ENCODE results near the gene SOX5. TPM values are rescaled to one million over a fixed set of nuclear protein-coding genes. Genes with fewer than 3 reads are reported as not detected.

The SOX5 gene
- polyA plus RNA-seq, 1 of the 3 experiments (the other 2 are of a cell fraction), result 0.21 TPM

DNA sequence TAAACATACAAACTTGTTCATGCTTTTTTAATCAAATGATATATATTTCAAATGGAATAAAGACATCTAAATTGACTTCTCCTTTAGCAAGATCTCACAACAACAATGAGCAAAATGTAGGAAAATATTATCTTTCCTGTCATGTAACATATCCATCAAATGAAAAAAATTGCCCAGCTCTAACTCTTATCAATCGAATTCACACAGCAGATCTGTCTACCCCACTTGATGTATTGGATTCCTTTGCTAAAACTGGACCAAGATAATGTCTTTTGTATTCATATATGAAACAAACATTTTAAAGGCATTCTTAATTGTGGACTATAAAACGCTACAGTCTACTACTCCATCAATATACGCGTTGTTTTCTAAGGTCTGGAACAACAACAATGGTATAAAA is 218.0 kb downstream of the SOX5 start:
- no peaks in the 10 kb centered on the region for H3K4me1 ChIP-seq (ENCODE audit: control insufficient read depth in 1 of 2, insufficient read depth in 2 of 2, low read depth in 1 of 2, low read length in 1 of 2)
- H3K4me3 ChIP-seq (ENCODE audit: low read depth in 2 of 2, low read length in 1 of 2), result no peak overlapping the region
- no peaks in the 10 kb centered on the region for H3K79me2 ChIP-seq (ENCODE audit: insufficient read depth)
- no peaks in the 10 kb centered on the region for H3K27me3 ChIP-seq (ENCODE audit: insufficient read depth)
- no peak for DNase-seq
- H3K9me3 ChIP-seq, result no peaks in the 10 kb centered on the region
- no peaks in the 10 kb centered on the region for H3F3A ChIP-seq (replicated peaks; ENCODE audit: insufficient read depth)
- H3K27ac ChIP-seq (ENCODE audit: low read depth in 2 of 2, low read length in 1 of 2), result no peak overlapping the region
- H3K4me2 ChIP-seq, result no peak overlapping the region
- H3K9me2 ChIP-seq, result no peaks in the 10 kb centered on the region
- TF ChIP-seq POLR2AphosphoS5 (IDR thresholded peaks at IDR 0.05; ENCODE audit: low read depth, low read length) (no peak), TCF12 (IDR thresholded peaks at IDR 0.05) (no peak), CHD2 (IDR thresholded peaks at IDR 0.05; ENCODE audit: low read length, partially characterized antibody) (no peak), TEAD4 (IDR thresholded peaks at IDR 0.05; ENCODE audit: borderline replicate concordance, insufficient read depth) (no peak), GABPA (IDR thresholded peaks at IDR 0.05; ENCODE audit: low read depth) (no peak), FOXM1 (IDR thresholded peaks at IDR 0.05; ENCODE audit: low read depth) (no peak), EP300 (IDR thresholded peaks at IDR 0.05; ENCODE audit: borderline replicate concordance in 1 of 2, low read depth in 1 of 2, low read length in 1 of 2) (no peak), NFIC (IDR thresholded peaks at IDR 0.05; ENCODE audit: borderline replicate concordance) (no peak), NRF1 (IDR thresholded peaks at IDR 0.05; ENCODE audit: low read depth, low read length) (no peak), JUND (IDR thresholded peaks at IDR 0.05) (no peak), TAF1 (IDR thresholded peaks at IDR 0.05; ENCODE audit: borderline replicate concordance, low read depth, low read length) (no peak)
- TF ChIP-seq, protein P1, sequence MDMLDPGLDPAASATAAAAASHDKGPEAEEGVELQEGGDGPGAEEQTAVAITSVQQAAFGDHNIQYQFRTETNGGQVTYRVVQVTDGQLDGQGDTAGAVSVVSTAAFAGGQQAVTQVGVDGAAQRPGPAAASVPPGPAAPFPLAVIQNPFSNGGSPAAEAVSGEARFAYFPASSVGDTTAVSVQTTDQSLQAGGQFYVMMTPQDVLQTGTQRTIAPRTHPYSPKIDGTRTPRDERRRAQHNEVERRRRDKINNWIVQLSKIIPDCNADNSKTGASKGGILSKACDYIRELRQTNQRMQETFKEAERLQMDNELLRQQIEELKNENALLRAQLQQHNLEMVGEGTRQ (IDR thresholded peaks at IDR 0.05; ENCODE audit: borderline replicate concordance, low read depth, low read length), result no peak
- TF ChIP-seq, protein P2, sequence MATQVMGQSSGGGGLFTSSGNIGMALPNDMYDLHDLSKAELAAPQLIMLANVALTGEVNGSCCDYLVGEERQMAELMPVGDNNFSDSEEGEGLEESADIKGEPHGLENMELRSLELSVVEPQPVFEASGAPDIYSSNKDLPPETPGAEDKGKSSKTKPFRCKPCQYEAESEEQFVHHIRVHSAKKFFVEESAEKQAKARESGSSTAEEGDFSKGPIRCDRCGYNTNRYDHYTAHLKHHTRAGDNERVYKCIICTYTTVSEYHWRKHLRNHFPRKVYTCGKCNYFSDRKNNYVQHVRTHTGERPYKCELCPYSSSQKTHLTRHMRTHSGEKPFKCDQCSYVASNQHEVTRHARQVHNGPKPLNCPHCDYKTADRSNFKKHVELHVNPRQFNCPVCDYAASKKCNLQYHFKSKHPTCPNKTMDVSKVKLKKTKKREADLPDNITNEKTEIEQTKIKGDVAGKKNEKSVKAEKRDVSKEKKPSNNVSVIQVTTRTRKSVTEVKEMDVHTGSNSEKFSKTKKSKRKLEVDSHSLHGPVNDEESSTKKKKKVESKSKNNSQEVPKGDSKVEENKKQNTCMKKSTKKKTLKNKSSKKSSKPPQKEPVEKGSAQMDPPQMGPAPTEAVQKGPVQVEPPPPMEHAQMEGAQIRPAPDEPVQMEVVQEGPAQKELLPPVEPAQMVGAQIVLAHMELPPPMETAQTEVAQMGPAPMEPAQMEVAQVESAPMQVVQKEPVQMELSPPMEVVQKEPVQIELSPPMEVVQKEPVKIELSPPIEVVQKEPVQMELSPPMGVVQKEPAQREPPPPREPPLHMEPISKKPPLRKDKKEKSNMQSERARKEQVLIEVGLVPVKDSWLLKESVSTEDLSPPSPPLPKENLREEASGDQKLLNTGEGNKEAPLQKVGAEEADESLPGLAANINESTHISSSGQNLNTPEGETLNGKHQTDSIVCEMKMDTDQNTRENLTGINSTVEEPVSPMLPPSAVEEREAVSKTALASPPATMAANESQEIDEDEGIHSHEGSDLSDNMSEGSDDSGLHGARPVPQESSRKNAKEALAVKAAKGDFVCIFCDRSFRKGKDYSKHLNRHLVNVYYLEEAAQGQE (IDR thresholded peaks at IDR 0.05; ENCODE audit: low read depth, low read length), result no peak
- TF ChIP-seq, protein P3, sequence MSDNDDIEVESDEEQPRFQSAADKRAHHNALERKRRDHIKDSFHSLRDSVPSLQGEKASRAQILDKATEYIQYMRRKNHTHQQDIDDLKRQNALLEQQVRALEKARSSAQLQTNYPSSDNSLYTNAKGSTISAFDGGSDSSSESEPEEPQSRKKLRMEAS (IDR thresholded peaks at IDR 0.05; ENCODE audit: low read depth), result no peak
- TF ChIP-seq, protein P4, sequence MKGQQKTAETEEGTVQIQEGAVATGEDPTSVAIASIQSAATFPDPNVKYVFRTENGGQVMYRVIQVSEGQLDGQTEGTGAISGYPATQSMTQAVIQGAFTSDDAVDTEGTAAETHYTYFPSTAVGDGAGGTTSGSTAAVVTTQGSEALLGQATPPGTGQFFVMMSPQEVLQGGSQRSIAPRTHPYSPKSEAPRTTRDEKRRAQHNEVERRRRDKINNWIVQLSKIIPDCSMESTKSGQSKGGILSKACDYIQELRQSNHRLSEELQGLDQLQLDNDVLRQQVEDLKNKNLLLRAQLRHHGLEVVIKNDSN (IDR thresholded peaks at IDR 0.05; ENCODE audit: borderline replicate concordance, low read depth), result no peak
- CTCF ChIA-PET, result no interaction called here
- H3K36me3 ChIP-seq (replicated peaks in 1 of 2; ENCODE audit: control insufficient read depth in 1 of 2, insufficient read depth in 2 of 2, low read length in 1 of 2), result no peaks in the 10 kb centered on the region
- 65% methylated on average over 4 of the region's 4 CpGs for WGBS (ENCODE audit: low lambda C conversion rate)
- H3K9ac ChIP-seq, result no peak overlapping the region
- no peaks in the 10 kb centered on the region for H4K20me1 ChIP-seq (ENCODE audit: insufficient read depth)
- no peak overlapping the region for H2AFZ ChIP-seq (ENCODE audit: low read depth)
- POLR2A ChIA-PET, result no interaction called here

Measured in SK-N-SH (cell line).